Lower leg skin (tissue), 3 donors: ENCODE data around the gene CHAC1.

Experiments used
- POLR2A ChIP-seq, 2 donors: fragments of 450-650 bp; IDR thresholded peaks; one replicate each; pipeline ENCODE4 v1.6.1; 2016 to 2017; ENCODE audit warnings: antibody characterized with exemption in 2 of 2, mild to moderate bottlenecking in 1 of 2, moderate library complexity in 1 of 2
- TF ChIP-seq, protein P1 (sequence below), 3 donors: fragments of 450-650 bp; IDR thresholded peaks; one replicate each; pipeline ENCODE4 v1.5.1; 2016; ENCODE audit warnings: antibody characterized with exemption in 3 of 3, mild to moderate bottlenecking in 3 of 3, moderate library complexity in 2 of 3

DNA sequence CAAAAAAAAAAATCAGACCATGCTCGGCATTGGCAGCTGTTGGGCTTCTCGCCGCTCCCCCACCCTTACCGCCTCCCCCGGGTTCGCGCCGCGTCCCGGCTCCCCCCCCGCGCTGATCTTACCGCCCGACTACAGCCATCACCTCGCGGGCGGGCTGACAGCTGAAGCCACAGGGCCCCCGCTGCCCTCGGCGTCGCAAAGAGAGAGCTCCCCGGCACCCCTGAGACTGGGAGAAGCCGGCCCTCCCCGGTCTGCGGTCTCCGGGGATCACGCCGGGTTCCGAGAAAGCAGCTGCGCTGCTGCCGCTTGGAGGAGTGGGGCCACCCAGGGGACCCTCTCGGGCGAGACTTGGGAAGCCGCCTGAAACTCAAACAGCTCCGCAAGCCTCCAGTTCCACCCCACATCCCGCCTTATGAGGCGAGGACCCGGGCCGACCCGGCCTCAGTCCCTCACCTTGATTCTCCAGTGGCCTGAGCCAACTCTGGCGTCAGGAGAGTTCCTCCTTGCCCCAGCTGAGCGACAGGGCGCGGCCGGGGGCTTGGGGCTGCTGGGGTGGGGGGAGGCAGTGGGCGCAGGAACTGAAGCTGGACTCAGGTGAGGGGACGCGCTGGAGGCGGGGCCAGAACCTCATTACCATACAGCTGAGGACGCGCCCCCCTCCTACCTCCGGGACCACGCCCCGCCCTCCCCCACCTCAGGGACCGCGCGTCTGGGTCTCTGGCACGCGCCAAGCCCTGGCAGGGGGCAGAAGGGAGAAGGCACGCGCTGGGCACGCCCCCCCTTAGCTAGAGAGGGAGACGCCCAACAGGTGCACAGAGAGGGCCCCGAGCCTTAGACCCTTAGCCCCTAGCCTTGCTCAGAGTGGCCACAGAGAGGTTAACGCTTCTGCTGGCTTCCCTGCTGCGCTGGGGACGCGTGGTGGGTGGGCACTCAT, 25.1 kb upstream of the CHAC1 start:
- TF ChIP-seq POLR2A (IDR thresholded peaks at IDR 0.05), result no peak
- TF ChIP-seq, protein P1, sequence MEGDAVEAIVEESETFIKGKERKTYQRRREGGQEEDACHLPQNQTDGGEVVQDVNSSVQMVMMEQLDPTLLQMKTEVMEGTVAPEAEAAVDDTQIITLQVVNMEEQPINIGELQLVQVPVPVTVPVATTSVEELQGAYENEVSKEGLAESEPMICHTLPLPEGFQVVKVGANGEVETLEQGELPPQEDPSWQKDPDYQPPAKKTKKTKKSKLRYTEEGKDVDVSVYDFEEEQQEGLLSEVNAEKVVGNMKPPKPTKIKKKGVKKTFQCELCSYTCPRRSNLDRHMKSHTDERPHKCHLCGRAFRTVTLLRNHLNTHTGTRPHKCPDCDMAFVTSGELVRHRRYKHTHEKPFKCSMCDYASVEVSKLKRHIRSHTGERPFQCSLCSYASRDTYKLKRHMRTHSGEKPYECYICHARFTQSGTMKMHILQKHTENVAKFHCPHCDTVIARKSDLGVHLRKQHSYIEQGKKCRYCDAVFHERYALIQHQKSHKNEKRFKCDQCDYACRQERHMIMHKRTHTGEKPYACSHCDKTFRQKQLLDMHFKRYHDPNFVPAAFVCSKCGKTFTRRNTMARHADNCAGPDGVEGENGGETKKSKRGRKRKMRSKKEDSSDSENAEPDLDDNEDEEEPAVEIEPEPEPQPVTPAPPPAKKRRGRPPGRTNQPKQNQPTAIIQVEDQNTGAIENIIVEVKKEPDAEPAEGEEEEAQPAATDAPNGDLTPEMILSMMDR (IDR thresholded peaks at IDR 0.05), result no peak
